Measurements from ENCODE around the gene ANGPT4.

The ANGPT4 gene

DNA sequence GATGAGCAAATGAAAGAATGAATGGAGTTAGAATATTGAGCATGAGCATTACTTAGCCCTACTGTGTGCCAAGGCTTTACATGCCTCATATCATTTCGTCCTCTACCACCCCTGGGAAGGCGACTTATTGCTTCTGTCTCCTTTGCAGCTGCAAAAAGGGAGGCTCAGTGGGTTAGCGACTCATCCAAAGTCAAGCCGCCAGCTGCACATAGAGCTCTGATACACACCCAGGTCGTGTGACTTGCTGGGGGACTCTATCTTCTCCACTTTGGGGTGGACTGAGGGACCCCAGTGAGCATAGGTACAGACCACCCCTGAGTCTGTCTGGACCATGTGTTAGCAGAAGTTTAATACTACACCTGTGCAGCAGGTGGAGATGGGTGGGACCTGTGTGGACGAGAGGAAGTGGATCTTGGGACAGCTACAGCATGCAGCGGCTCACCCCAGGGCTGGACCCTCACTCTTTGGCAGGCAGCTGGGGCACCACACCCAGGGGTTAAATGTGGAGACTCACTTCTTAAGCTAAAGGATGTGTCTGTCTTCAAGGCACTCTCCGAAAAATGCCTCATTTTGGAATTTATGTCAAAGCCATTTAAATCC is 36.2 kb upstream of the ANGPT4 start:
- TF ChIP-seq, protein P1, sequence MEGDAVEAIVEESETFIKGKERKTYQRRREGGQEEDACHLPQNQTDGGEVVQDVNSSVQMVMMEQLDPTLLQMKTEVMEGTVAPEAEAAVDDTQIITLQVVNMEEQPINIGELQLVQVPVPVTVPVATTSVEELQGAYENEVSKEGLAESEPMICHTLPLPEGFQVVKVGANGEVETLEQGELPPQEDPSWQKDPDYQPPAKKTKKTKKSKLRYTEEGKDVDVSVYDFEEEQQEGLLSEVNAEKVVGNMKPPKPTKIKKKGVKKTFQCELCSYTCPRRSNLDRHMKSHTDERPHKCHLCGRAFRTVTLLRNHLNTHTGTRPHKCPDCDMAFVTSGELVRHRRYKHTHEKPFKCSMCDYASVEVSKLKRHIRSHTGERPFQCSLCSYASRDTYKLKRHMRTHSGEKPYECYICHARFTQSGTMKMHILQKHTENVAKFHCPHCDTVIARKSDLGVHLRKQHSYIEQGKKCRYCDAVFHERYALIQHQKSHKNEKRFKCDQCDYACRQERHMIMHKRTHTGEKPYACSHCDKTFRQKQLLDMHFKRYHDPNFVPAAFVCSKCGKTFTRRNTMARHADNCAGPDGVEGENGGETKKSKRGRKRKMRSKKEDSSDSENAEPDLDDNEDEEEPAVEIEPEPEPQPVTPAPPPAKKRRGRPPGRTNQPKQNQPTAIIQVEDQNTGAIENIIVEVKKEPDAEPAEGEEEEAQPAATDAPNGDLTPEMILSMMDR (IDR thresholded peaks at IDR 0.05; ENCODE audit: insufficient read depth, low read depth, low read length, missing control alignments) = no peak
- no peak for DNase-seq (ENCODE audit: low read depth)
- no peak overlapping the region for H3K4me3 ChIP-seq (ENCODE audit: low read length)

DNA sequence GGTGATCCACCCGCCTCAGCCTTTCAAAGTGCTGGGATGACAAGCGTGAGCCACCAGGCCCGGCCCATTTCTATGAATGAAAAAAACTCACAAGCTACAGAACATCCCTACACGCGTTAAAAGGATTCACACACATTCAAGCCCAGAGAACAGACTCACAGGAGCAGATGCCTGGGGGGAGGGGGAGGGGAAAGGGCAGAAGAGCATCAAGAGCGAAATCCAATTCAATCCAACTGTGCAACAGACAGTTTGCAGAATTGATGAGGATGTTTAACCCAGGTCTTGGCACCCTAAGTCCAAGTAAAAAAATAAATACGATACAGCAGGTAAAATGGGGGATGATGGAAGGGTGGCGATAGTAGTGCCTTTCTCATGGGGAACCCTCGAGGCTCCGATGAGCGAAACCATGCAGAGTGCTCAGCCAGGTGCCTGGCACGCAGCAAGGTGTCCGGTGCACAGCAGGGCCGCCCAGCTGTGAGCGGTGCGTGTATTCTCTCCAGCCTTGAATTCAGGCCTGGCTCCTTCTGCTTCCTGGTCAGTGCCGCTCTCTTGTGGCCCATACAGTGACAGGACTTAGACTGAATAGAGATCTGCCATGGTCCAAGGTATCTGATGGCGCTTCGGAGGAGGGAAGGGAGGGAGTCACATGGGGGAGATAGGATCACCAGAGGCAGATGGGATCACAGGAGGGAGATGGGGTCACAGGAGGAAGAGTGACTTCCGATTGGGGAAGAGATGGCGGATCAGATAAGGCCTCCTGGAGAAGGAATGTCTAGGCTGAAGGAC is 35.4 kb upstream of the ANGPT4 start:
- TF ChIP-seq, protein P1 (IDR thresholded peaks at IDR 0.05; ENCODE audit: insufficient read depth, low read depth, low read length, missing control alignments) = no peak
- no peak overlapping the region for H3K4me3 ChIP-seq (ENCODE audit: low read length)
- no peak for DNase-seq (ENCODE audit: low read depth)

DNA sequence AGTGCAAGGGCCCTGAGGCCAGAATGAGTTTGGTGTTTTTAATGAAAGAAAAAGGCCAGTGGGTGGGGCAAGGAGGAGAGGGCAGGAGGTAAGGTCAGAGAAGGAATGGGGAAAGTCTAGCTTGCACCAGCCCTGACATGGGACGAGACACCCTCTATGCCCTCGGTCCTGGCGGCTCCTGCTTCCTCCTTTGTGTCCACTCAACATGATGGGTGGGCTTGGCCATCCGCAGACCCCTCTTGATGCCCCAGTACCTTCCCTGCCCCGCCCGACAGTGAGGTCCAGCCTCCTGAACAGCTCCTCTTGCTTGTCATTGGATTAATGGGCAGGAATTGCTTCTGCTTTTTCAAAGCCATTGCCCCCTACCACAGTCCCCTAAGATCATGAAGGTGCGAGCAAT is 33.6 kb upstream of the ANGPT4 start:
- TF ChIP-seq, protein P1 (IDR thresholded peaks at IDR 0.05; ENCODE audit: insufficient read depth, low read depth, low read length, missing control alignments) = no peak
- H3K4me3 ChIP-seq (ENCODE audit: low read length) = no peak overlapping the region
- no peak for DNase-seq (ENCODE audit: low read depth)

DNA sequence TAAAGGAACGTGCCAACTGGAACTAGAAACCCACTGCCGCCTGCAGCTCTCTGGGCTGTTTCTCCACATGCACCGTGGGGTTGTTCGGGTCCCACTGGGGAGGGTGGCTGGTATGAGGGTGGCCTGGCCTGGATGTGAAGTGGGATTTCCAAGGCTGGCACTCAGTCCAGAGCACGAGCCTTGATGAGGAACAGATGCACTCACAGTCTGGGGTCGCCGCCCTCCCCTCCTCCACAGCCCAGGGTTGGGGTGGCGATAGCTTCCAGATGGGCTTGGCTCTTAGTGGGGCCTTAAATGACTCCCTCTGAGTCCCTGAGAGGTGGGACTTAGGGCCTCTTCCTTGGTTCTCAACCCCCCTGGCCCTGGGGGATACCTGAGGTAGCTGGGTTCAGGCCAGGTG is 30.7 kb upstream of the ANGPT4 start:
- H3K4me3 ChIP-seq (ENCODE audit: low read length) = no peak overlapping the region
- no peak for DNase-seq (ENCODE audit: low read depth)
- TF ChIP-seq, protein P1 (IDR thresholded peaks at IDR 0.05; ENCODE audit: insufficient read depth, low read depth, low read length, missing control alignments) = no peak

DNA sequence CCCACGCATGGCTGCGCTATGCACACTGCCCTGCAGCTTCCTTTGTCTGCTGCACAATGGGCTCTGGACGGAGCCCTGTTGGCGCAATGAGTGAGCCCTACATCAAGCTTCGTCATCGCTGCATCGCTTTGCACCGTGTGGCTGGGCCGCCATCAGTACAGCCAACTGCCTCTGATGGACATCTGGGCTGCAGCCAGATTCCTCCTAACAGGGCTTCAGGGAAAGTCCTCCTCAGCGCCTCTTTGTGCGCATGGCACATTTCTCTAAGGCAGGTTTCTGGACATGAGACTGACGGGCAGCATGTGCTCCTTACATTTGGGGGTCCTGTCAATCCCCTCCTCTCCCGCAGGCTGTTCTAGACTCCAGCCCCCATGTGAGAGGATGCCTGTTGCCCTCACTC is 29.7 kb upstream of the ANGPT4 start:
- no peak overlapping the region for H3K4me3 ChIP-seq (ENCODE audit: low read length)
- DNase-seq (ENCODE audit: low read depth) = no peak
- TF ChIP-seq, protein P1 (IDR thresholded peaks at IDR 0.05; ENCODE audit: insufficient read depth, low read depth, low read length, missing control alignments) = no peak

DNA sequence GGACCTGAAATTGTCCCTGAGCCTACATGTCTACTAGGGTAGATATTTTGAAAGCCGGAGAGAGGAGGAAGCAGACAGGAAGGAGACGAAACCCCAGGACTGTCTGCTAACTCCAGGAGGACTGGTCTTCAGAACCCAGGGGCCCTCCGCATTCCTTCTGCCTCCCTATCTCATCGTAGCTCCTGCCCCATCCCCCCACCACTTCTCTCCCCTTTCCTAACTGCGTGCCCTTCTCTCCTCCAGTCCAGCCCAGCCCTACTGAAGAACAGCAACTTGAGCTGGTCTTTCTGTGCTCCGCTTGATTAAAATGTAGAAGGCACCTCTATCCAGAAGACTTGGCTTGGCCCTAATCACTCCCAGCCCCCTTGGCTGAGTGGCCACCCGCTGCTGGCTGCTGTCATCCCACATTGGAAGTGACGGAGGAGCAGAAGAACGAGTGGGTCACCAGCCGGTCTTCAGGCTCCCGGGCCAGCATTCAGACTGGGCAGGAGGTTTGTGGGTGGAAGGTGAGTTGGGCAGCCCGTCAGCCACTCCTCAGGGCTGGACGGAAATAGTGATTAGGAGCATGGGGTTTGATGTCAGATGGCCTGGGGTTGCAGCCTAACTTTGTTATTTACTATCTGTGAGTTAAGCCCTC is 28.8 kb upstream of the ANGPT4 start:
- H3K4me3 ChIP-seq (ENCODE audit: low read length) = no peak overlapping the region
- DNase-seq (ENCODE audit: low read depth) = no peak
- TF ChIP-seq, protein P1 (IDR thresholded peaks at IDR 0.05; ENCODE audit: insufficient read depth, low read depth, low read length, missing control alignments) = no peak

Data from epithelial cell of esophagus (primary cell).